ENCODE measurements around the gene IL12RB2. TPM values are rescaled to one million over a fixed set of nuclear protein-coding genes. Genes with fewer than 3 reads are reported as not detected.

The IL12RB2 gene
- total and polyA plus RNA-seq, 2 experiments from 2014 or later = 0.79 to 1.7 TPM

DNA sequence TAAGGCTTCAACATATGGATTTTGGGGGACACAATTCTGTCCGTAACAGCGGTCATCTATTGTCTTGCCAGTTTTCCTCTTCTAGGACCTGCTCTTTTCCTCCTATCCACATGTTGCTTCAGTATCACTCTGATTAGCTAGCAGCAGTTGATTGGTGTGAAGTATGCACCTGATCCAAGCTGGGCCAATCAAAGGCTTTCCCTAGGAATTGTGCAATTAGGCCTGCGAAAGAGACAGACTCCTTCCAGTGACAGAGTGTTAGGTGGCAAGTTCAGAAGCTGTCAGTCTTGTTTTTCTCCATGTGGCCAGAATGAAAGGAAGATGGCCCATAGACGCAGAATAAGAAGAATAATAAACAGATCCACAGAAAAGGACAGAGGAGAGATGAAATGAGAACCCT is 34.1 kb upstream of the IL12RB2 start:
- no peak overlapping the region for H3K4me3 ChIP-seq
- no peak overlapping the region for H3K4me2 ChIP-seq
- no peaks in the 10 kb centered on the region for H4K20me1 ChIP-seq (replicated peaks; ENCODE audit: insufficient read depth)
- no peaks in the 10 kb centered on the region for H3K27me3 Mint-ChIP-seq (ENCODE audit: insufficient read depth, low read depth, poor library complexity)
- no peaks in the 10 kb centered on the region for H3K4me1 ChIP-seq (ENCODE audit: insufficient read depth)
- no peak overlapping the region for H3K4me3 Mint-ChIP-seq
- no peak overlapping the region for H3K27ac Mint-ChIP-seq
- no peak overlapping the region for H2AFZ ChIP-seq
- H3K79me2 ChIP-seq (replicated peaks; ENCODE audit: insufficient read depth) = no peaks in the 10 kb centered on the region
- peaks cover 19% of the 10 kb centered on the region for H3K9me3 Mint-ChIP-seq
- TF ChIP-seq STAT1 (IDR thresholded peaks at IDR 0.05; ENCODE audit: unreplicated experiment) (no peak), ZNF462 (CRISPR knock-in tag; IDR thresholded peaks at IDR 0.05) (no peak)
- H3K36me3 ChIP-seq (ENCODE audit: insufficient read depth) = no peaks in the 10 kb centered on the region
- 0 out of 2 replicates have a peak, but pooled peaks cover 6% of the 10 kb centered on the region for H3K9me2 ChIP-seq (ENCODE audit: insufficient read depth)
- no peaks in the 10 kb centered on the region for H3F3A ChIP-seq (replicated peaks; ENCODE audit: low read depth)
- ATAC-seq (no peak), DNase-seq (ENCODE audit: low spot score) (no peak)
- peaks cover 6% of the 10 kb centered on the region; the same call in 2 of the 3 replicates for H3K36me3 Mint-ChIP-seq (ENCODE audit: low read depth)
- no peak overlapping the region for H3K27ac ChIP-seq (ENCODE audit: low read depth)
- no peaks in the 10 kb centered on the region for H3K4me1 Mint-ChIP-seq
- H3K27me3 ChIP-seq (ENCODE audit: insufficient read depth) = no peaks in the 10 kb centered on the region

GRCh38 chr1:67274623-67275325 is 32.9 kb upstream of the IL12RB2 start:
- H3K27ac ChIP-seq (ENCODE audit: low read depth) = no peak overlapping the region
- H2AFZ ChIP-seq = no peak overlapping the region
- H3K4me3 ChIP-seq = no peak overlapping the region
- H3K4me1 ChIP-seq (ENCODE audit: insufficient read depth) = no peaks in the 10 kb centered on the region
- peaks cover 19% of the 10 kb centered on the region for H3K9me3 Mint-ChIP-seq
- peaks cover 6% of the 10 kb centered on the region; the same call in 2 of the 3 replicates for H3K36me3 Mint-ChIP-seq (ENCODE audit: low read depth)
- H3K27me3 Mint-ChIP-seq (ENCODE audit: insufficient read depth, low read depth, poor library complexity) = no peaks in the 10 kb centered on the region
- H3K27ac Mint-ChIP-seq = no peak overlapping the region
- no peak overlapping the region for H3K4me2 ChIP-seq
- no peaks in the 10 kb centered on the region for H3K36me3 ChIP-seq (ENCODE audit: insufficient read depth)
- no peaks in the 10 kb centered on the region for H4K20me1 ChIP-seq (replicated peaks; ENCODE audit: insufficient read depth)
- H3K4me1 Mint-ChIP-seq = no peaks in the 10 kb centered on the region
- H3F3A ChIP-seq (replicated peaks; ENCODE audit: low read depth) = no peaks in the 10 kb centered on the region
- H3K9me2 ChIP-seq (ENCODE audit: insufficient read depth) = 0 out of 2 replicates have a peak, but pooled peaks cover 6% of the 10 kb centered on the region
- DNase-seq (ENCODE audit: low spot score) = no peak
- H3K79me2 ChIP-seq (replicated peaks; ENCODE audit: insufficient read depth) = no peaks in the 10 kb centered on the region
- H3K27me3 ChIP-seq (ENCODE audit: insufficient read depth) = no peaks in the 10 kb centered on the region
- H3K4me3 Mint-ChIP-seq = no peak overlapping the region
- no peak for ATAC-seq
- TF ChIP-seq, protein P1, sequence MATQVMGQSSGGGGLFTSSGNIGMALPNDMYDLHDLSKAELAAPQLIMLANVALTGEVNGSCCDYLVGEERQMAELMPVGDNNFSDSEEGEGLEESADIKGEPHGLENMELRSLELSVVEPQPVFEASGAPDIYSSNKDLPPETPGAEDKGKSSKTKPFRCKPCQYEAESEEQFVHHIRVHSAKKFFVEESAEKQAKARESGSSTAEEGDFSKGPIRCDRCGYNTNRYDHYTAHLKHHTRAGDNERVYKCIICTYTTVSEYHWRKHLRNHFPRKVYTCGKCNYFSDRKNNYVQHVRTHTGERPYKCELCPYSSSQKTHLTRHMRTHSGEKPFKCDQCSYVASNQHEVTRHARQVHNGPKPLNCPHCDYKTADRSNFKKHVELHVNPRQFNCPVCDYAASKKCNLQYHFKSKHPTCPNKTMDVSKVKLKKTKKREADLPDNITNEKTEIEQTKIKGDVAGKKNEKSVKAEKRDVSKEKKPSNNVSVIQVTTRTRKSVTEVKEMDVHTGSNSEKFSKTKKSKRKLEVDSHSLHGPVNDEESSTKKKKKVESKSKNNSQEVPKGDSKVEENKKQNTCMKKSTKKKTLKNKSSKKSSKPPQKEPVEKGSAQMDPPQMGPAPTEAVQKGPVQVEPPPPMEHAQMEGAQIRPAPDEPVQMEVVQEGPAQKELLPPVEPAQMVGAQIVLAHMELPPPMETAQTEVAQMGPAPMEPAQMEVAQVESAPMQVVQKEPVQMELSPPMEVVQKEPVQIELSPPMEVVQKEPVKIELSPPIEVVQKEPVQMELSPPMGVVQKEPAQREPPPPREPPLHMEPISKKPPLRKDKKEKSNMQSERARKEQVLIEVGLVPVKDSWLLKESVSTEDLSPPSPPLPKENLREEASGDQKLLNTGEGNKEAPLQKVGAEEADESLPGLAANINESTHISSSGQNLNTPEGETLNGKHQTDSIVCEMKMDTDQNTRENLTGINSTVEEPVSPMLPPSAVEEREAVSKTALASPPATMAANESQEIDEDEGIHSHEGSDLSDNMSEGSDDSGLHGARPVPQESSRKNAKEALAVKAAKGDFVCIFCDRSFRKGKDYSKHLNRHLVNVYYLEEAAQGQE (IDR thresholded peaks at IDR 0.05; ENCODE audit: unreplicated experiment) = no peak
- TF ChIP-seq POLR2AphosphoS5 (IDR thresholded peaks at IDR 0.05; ENCODE audit: low read depth) = no peak
